K562 (cell line): ENCODE results near the gene KCNB1.

Experiments
- CCAR2 ChIP-seq: fragments of 200-400 bp; formaldehyde crosslinking; IDR thresholded peaks from 2 replicates; pipeline ENCODE4 v1.6.1; 2017; ENCODE audit warnings: mild to moderate bottlenecking, low read depth, low read length
- RAD21 ChIP-seq, 2 experiments: fragments of 250-450 bp in 1 of 2; fragments of 450-650 bp in 1 of 2; sonication (Bioruptor Pico) in 1 of 2; formaldehyde crosslinking in 1 of 2; IDR thresholded peaks in 1 of 2; conservative IDR thresholded peaks in 1 of 2; 2 replicates each; pipeline versions ENCODE4 v1.4.0 to v1.8.0; 2020 to 2022; ENCODE audit warnings: mild to moderate bottlenecking in 2 of 2, moderate library complexity in 1 of 2
- TF ChIP-seq, protein P1 (sequence below), 3 experiments: IDR thresholded peaks in 2 of 3; conservative IDR thresholded peaks in 1 of 3; 2 replicates each; pipeline ENCODE4 v1.5.1; 2011 to 2012; ENCODE audit warnings: low read length in 3 of 3, mild to moderate bottlenecking in 3 of 3, control low read depth in 2 of 3, improper control_type of control experiment in 1 of 3, inconsistent platforms in 1 of 3, low read depth in 1 of 3, mixed read lengths in 1 of 3, moderate library complexity in 1 of 3; ENCODE audit not compliant: insufficient read depth in 2 of 3
- TF ChIP-seq, protein P2 (sequence below): fragments of 150-350 bp; IDR thresholded peaks from 2 replicates; pipeline ENCODE4 v1.6.1; 2014; ENCODE audit warnings: low read depth, mild to moderate bottlenecking, low read length, borderline replicate concordance
- TF ChIP-seq, protein P3 (sequence below): sonication (generic); formaldehyde crosslinking; IDR thresholded peaks from 2 replicates; pipeline ENCODE4 v1.5.0; 2020; ENCODE audit warnings: missing genetic modification reagents

DNA sequence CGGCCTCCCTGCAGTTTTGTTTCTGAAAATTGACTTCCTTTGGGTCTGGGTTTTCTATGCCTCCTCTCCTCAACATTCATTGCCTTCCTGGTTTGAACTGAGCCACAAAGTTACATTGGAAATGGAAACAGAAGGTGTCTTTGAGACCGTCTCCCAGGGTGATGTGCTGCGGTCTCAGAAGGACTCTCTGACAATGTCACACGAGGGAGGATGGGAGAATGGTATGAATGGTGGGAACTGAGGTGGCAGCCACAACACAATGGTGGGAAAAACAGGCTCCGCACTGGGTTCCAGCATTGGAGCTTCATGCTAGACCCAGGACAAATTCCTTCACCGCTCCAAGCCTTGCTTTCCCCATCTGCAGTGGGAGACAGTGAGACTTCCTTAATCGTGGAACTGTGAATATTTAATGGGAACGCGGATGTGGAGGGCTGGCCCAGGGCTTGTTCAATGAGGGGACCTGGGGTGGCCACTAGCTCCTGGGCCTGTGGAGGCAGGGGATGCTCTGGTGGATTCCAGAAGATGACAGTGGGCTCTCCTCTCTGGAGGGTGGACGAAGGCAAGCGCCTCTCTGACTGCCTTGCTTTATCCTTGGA lies 73.9 kb downstream of the KCNB1 start:
- TF ChIP-seq, protein P1, sequence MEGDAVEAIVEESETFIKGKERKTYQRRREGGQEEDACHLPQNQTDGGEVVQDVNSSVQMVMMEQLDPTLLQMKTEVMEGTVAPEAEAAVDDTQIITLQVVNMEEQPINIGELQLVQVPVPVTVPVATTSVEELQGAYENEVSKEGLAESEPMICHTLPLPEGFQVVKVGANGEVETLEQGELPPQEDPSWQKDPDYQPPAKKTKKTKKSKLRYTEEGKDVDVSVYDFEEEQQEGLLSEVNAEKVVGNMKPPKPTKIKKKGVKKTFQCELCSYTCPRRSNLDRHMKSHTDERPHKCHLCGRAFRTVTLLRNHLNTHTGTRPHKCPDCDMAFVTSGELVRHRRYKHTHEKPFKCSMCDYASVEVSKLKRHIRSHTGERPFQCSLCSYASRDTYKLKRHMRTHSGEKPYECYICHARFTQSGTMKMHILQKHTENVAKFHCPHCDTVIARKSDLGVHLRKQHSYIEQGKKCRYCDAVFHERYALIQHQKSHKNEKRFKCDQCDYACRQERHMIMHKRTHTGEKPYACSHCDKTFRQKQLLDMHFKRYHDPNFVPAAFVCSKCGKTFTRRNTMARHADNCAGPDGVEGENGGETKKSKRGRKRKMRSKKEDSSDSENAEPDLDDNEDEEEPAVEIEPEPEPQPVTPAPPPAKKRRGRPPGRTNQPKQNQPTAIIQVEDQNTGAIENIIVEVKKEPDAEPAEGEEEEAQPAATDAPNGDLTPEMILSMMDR (IDR thresholded peaks at IDR 0.05 in 2 of 3, conservative IDR thresholded peaks at IDR 0.05 in 1 of 3; ENCODE audit: insufficient read depth in 2 of 3, low read depth in 1 of 3, low read length in 3 of 3), result no peak
- TF ChIP-seq, protein P2, sequence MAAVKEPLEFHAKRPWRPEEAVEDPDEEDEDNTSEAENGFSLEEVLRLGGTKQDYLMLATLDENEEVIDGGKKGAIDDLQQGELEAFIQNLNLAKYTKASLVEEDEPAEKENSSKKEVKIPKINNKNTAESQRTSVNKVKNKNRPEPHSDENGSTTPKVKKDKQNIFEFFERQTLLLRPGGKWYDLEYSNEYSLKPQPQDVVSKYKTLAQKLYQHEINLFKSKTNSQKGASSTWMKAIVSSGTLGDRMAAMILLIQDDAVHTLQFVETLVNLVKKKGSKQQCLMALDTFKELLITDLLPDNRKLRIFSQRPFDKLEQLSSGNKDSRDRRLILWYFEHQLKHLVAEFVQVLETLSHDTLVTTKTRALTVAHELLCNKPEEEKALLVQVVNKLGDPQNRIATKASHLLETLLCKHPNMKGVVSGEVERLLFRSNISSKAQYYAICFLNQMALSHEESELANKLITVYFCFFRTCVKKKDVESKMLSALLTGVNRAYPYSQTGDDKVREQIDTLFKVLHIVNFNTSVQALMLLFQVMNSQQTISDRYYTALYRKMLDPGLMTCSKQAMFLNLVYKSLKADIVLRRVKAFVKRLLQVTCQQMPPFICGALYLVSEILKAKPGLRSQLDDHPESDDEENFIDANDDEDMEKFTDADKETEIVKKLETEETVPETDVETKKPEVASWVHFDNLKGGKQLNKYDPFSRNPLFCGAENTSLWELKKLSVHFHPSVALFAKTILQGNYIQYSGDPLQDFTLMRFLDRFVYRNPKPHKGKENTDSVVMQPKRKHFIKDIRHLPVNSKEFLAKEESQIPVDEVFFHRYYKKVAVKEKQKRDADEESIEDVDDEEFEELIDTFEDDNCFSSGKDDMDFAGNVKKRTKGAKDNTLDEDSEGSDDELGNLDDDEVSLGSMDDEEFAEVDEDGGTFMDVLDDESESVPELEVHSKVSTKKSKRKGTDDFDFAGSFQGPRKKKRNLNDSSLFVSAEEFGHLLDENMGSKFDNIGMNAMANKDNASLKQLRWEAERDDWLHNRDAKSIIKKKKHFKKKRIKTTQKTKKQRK, result no peak
- TF ChIP-seq, protein P3, sequence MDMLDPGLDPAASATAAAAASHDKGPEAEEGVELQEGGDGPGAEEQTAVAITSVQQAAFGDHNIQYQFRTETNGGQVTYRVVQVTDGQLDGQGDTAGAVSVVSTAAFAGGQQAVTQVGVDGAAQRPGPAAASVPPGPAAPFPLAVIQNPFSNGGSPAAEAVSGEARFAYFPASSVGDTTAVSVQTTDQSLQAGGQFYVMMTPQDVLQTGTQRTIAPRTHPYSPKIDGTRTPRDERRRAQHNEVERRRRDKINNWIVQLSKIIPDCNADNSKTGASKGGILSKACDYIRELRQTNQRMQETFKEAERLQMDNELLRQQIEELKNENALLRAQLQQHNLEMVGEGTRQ (CRISPR knock-in tag), result no peak
- TF ChIP-seq RAD21 (CRISPR knock-in tag; conservative IDR thresholded peaks at IDR 0.05 in 1 of 2, IDR thresholded peaks at IDR 0.05 in 1 of 2), result no peak
- no peak for TF ChIP-seq CCAR2
